ENCODE results near the gene RSPH9.

Gene RSPH9

DNA sequence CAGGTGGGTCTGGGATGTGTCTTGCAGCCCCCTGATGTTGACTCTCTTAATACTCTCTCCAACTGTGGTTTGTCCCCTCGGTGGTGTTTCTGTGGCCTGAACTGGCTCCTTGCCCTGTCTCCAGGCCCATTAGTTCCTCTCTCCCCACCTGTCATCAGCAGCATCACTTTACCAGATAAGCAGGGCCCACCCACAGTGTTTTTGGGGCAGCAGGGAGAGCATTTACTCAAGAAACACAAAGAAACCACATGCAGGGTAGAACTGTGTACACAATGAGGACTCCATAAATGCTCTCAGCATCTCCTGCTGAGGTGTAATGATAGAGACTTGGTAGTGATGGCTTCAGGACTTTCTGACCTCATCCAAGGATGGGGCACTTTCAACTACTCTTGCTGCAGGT is 62.9 kb downstream of the RSPH9 start:
- no peaks in the 10 kb centered on the region for H3K9me3 Mint-ChIP-seq
- no peak overlapping the region for H3K27ac Mint-ChIP-seq
- no peak overlapping the region for H3K4me3 Mint-ChIP-seq
- DNase-seq (no peak), ATAC-seq (replicated peaks) (no peak)
- peaks cover 0 to 7% of the 10 kb centered on the region in 2 donors for H3K4me1 Mint-ChIP-seq (ENCODE audit: low read depth in 2 of 2)
- peaks cover 58 to 87% of the 10 kb centered on the region in 2 donors for H3K27me3 Mint-ChIP-seq
- no peaks in the 10 kb centered on the region for H3K36me3 Mint-ChIP-seq (ENCODE audit: insufficient read depth)

DNA sequence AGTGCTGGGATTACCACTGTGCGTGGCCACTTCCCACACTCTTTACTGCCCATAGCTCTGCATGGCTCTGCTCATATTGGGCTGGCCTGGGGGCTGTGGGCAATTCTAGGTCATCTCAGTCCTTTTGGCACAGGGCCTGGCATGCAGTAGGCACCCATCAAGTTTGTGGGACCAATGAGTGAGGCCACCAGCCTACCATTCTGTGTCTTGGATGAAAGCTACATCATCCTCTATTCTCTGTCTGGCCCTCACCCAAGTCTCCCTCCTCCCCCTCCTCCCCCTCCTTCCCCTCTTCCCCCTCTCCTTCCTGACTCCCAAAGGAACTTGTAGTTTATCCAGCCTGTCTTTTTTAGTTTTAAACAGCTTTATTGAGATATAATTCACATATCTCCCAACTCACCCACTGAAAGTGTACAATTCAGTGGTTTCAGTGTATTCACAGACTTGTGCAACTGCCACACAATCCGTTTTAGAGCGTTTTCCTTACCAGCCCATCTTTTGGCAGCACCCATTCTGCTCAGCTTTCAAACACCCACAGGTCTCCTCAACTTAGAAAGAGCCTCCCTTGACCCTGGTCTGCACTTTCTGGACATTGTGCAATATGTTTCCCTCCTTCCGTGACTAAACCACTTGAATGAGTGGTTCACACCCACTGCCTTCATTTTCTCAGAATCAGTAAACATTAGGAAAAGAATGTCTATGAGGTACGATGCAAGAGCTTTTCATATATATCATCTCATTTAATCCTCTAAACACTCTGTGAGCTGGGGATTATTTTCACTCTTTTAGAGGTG is 64.2 kb downstream of the RSPH9 start:
- Mint-ChIP-seq H3K4me1 (ENCODE audit: low read depth in 2 of 2) (peaks cover 0 to 7% of the 10 kb centered on the region in 2 donors), H3K27me3 (peaks cover 55 to 85% of the 10 kb centered on the region in 2 donors), H3K9me3 (no peaks in the 10 kb centered on the region), H3K27ac (no peak overlapping the region), H3K4me3 (no peak overlapping the region), H3K36me3 (ENCODE audit: insufficient read depth) (no peaks in the 10 kb centered on the region)
- ATAC-seq (replicated peaks) (no peak), DNase-seq (no peak)

DNA sequence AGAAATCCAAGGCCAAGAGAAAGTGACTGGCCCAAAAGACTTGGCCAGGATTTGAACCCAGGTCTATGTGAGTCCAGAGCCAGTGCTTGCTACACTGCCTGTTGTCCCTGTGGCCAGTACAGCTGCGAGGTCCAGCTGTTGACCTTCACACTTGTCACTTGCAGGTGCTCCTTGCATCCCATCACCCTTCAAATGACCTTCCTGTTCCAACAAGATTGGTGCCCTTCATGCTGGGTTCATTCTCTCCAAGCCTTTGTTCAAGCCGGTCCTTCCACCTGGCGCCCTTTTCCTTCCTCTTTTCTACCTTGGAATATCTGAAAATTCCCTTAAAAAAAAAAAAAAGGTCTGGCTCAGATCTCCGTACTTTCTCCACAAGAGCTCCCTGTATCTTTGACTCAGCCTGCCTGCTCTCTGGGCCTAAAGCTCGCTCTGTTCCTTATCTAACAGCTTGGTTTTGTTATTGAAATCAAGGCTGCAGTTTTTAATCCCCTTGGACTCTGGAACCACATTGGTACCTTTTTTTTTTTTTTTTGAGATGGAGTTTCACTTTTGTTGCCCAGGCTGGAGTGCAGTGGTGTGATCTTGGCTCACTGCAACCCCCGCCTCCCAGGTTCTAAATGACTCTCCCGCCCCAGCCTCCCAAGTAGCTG is 64.9 kb downstream of the RSPH9 start:
- Mint-ChIP-seq H3K36me3 (ENCODE audit: insufficient read depth) (no peaks in the 10 kb centered on the region), H3K27me3 (peaks cover 51 to 81% of the 10 kb centered on the region in 2 donors), H3K4me3 (no peak overlapping the region), H3K4me1 (ENCODE audit: low read depth in 2 of 2) (peaks cover 0 to 7% of the 10 kb centered on the region in 2 donors), H3K9me3 (no peaks in the 10 kb centered on the region), H3K27ac (no peak overlapping the region)
- ATAC-seq (replicated peaks), result no peak
- DNase-seq, result no peak

DNA sequence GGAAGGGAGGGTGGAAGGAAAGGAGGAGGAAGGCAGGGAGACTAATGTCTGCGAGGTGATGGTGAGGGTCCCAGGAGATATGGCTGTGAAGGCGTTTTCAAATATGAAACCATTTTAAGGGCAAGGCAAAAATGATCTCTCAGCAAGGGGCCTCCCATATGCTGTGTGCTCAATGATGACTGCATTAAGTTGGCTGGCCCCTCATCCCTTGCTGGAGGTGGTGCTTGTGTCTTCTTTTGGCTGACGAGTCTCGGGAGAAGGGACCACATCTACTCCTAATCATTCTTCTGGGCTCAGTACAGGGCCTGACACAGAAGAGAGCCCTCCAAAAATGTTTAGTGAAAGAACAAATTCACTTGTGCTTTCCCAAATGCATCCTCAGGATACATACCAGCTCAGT is 65.7 kb downstream of the RSPH9 start:
- ATAC-seq (replicated peaks) (no peak), DNase-seq (no peak)
- H3K4me1 Mint-ChIP-seq (ENCODE audit: low read depth in 2 of 2), result peaks cover 0 to 7% of the 10 kb centered on the region in 2 donors
- no peaks in the 10 kb centered on the region for H3K9me3 Mint-ChIP-seq
- peaks cover 47 to 76% of the 10 kb centered on the region in 2 donors for H3K27me3 Mint-ChIP-seq
- H3K36me3 Mint-ChIP-seq (ENCODE audit: insufficient read depth), result no peaks in the 10 kb centered on the region
- H3K4me3 Mint-ChIP-seq, result no peak overlapping the region
- H3K27ac Mint-ChIP-seq, result no peak overlapping the region

DNA sequence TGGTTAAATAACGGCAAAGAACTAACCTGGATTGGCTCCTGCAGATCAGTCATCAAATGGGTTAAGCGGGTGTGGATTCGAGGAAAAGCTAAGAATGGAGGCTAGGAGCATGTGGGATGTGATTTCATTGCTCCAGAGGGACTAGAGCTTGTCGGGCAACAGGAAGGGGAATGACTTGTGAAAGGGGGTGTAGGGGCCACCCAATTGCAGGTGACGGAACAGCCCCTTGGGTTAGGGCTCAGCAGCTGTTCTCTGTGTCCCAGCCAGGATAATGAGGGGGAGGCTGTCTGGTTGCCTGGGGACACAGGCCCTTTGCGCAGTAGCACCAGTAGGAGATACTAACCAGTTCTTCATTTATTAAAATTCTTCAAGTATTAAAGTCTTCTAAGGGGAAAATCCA is 67.7 kb downstream of the RSPH9 start:
- ATAC-seq (replicated peaks) (no peak), DNase-seq (no peak)
- Mint-ChIP-seq H3K27me3 (peaks cover 31 to 76% of the 10 kb centered on the region in 2 donors), H3K36me3 (ENCODE audit: insufficient read depth) (no peaks in the 10 kb centered on the region), H3K27ac (no peak overlapping the region), H3K4me3 (no peak overlapping the region), H3K9me3 (no peaks in the 10 kb centered on the region), H3K4me1 (ENCODE audit: low read depth in 2 of 2) (peaks cover 0 to 3% of the 10 kb centered on the region in 2 donors)

DNA sequence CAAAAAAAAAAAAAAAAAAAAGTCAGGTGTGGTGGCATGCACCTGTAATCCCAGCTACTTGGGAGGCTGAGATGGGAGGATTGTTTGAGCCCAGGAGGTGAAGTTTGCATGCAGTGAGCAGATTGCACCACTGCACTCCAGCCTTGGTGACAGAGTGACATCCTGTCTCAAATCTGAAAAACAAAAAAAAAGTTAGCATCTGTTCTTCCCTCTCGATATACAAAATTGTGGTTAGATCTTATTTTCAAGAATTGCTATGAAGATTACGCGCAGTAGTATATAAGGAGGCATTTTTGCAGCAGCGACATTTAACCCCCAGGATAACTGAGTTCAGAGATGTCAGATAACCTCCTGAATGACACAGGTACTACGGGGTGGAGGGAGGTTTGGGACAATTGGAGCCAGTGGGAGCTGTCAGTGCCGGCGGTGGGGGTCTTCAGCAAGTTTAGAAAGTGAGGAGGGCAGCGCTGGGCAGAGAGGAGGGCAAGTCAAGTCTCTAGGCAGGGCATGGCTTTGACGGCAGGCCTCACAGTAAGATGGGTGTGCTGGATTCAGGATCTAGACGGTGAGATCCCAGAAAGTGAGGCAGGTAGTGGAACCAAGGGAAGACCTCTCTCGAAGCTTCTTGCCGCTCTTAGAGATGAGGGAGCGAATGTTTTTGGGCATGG is 68.9 kb downstream of the RSPH9 start:
- H3K4me3 Mint-ChIP-seq, result no peak overlapping the region
- H3K9me3 Mint-ChIP-seq, result no peaks in the 10 kb centered on the region
- H3K36me3 Mint-ChIP-seq (ENCODE audit: insufficient read depth), result no peaks in the 10 kb centered on the region
- no peak for DNase-seq
- H3K27me3 Mint-ChIP-seq, result peaks cover 36 to 84% of the 10 kb centered on the region in 2 donors
- peaks cover 0 to 3% of the 10 kb centered on the region in 2 donors for H3K4me1 Mint-ChIP-seq (ENCODE audit: low read depth in 2 of 2)
- no peak for ATAC-seq (replicated peaks)
- H3K27ac Mint-ChIP-seq, result no peak overlapping the region

DNA sequence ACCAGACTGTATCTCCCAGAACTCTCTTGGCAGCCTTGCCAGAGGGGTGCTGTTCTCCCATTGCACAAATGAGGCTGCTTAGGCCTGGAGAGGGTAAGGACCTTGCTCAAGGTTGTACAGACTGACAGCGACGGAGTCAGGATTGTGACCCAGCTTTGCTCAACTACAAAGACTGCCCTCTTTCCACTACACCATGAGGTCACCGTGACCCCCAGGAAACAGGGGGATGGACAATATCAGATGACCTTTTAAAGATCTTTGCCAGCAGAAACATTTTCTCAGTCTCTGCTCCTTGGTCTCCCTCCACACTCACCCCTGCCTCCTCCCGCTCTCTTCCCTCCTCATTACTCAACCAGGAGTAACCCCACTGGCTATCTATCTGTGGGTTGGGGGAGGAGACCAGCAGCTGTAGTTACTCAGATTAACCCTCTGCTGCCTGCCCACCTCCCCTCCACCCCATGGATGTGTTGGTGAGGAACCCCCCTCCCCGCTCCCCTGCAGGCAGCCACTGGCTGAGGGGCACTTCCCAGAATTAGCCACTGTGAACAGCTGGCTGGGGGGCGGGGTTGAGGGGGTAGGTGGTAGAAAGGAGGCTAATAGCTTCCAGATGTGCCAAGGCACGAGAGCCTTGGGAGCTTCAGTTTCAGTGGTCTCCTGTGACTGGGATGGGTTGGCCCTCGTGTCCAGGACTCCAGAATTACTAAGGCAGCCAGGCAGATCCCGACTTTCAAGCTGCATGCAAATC is 69.6 kb downstream of the RSPH9 start:
- no peak overlapping the region for H3K27ac Mint-ChIP-seq
- no peaks in the 10 kb centered on the region for H3K9me3 Mint-ChIP-seq
- no peak for ATAC-seq (replicated peaks)
- H3K27me3 Mint-ChIP-seq, result peaks cover 31 to 79% of the 10 kb centered on the region in 2 donors
- DNase-seq, result no peak
- H3K36me3 Mint-ChIP-seq (ENCODE audit: insufficient read depth), result no peaks in the 10 kb centered on the region
- H3K4me1 Mint-ChIP-seq (ENCODE audit: low read depth in 2 of 2), result no peaks in the 10 kb centered on the region
- H3K4me3 Mint-ChIP-seq, result no peak overlapping the region

DNA sequence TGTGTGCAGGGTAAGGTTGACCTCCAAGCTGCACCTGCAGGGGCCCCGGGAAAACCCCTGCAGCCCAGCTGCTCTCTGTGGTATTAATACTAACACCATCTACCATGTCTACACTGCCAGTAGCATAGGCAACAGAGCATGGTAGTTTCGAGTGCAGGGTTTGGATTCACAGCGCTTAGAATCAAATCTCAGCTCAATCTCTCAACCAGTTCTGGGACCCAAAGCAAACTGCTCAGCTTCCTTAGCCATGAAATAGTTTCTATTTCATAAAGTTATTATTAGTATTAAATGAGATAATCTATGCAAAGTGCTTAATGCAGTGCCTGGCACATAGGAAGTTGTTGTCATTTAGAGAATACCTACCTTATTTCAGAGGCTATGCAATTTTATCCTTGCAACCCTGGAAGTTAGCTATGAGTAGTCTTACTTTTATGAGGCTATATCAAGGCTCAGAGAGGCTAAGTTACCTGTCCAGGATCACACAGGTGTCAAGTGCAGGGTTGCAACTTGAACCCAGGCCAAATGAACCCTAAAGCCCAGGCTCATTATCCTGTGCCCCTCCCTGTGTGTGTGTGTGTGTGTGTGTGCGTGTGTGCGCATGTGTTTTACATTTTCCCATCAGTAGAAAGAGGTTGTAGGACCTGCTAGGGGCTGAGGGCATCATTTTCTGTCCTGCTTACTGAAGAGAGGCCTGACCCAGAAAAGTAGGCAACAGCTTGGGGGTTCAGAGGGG is 70.4 kb downstream of the RSPH9 start:
- H3K4me3 Mint-ChIP-seq, result no peak overlapping the region

DNA sequence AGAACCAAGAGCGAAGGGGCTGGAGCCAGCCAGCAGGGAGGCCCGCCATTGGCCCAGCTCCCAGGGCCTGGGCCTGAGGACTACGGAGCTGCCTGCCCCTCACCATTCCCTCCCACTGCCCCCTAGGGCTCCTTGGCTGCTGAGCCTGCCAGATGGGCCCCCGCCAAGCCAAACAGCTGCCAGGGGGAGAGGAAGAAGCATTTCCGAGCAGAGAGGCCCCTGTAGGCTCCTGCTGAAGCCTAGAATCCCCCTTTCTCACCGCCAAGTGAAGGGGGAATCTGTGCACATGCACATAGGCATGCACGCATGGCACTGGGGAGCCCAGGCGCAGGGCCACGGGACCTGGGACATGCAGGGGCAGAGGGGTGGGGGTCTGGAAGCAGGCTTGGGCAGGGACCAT is 71.3 kb downstream of the RSPH9 start:
- no peaks in the 10 kb centered on the region for H3K36me3 Mint-ChIP-seq (ENCODE audit: insufficient read depth)
- H3K27me3 Mint-ChIP-seq, result peaks cover 26 to 64% of the 10 kb centered on the region in 2 donors
- no peaks in the 10 kb centered on the region for H3K9me3 Mint-ChIP-seq
- no peaks in the 10 kb centered on the region for H3K4me1 Mint-ChIP-seq (ENCODE audit: low read depth in 2 of 2)
- DNase-seq (no peak), ATAC-seq (replicated peaks) (no peak)
- H3K4me3 Mint-ChIP-seq, result no peak overlapping the region
- no peak overlapping the region for H3K27ac Mint-ChIP-seq

More for the DNA sequence above, 70.4 kb downstream of the RSPH9 start:
- H3K27me3 Mint-ChIP-seq, result peaks cover 31 to 73% of the 10 kb centered on the region in 2 donors
- ATAC-seq (replicated peaks), result peak; percentile 46
- no peak for DNase-seq
- H3K36me3 Mint-ChIP-seq (ENCODE audit: insufficient read depth), result no peaks in the 10 kb centered on the region
- H3K4me1 Mint-ChIP-seq (ENCODE audit: low read depth in 2 of 2), result no peaks in the 10 kb centered on the region
- no peak overlapping the region for H3K27ac Mint-ChIP-seq
- no peaks in the 10 kb centered on the region for H3K9me3 Mint-ChIP-seq

DNA sequence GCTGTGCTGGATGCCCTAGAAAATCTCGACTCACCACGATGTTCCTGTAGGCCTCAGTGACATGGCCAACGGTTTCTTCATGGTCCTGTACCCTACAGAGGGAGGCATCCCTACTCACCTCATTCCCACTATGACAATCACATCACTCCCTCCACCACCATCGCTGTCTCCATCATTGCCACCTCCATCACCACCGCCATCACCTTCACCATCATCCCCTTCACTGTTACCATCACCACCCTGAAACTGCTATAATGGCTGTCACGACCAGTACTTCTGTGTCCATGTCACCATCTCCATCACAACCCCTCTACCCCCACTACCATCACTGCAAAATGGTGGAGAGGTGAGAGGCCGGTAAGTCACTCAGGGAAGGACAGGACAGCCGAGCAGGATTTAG is 72.6 kb downstream of the RSPH9 start:
- no peak for DNase-seq
- Mint-ChIP-seq H3K36me3 (ENCODE audit: insufficient read depth) (no peaks in the 10 kb centered on the region), H3K9me3 (no peaks in the 10 kb centered on the region), H3K27me3 (peaks cover 13 to 51% of the 10 kb centered on the region in 2 donors), H3K4me3 (no peak overlapping the region), H3K4me1 (ENCODE audit: low read depth in 2 of 2) (no peaks in the 10 kb centered on the region), H3K27ac (no peak overlapping the region)
- ATAC-seq (replicated peaks), result no peak

DNA sequence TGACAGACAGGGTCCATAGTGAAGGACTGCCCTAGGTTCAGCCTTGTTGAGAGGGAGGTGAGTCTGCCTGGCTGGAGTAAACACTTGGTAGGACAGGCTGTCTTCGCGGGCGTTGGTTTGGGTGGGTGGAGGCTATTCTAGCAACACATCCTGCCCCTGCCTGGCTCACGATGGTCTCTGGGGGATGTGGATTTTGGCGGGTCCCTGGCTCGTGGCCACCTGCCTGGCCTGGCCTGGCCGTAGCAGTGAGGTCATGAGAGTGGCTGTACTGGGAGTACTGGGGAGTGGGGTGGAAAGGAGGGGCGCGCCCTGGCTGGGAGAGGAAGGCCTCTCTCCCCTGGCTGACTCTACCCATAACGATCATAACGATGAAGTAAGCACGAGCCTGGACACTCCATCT is 73.0 kb downstream of the RSPH9 start:
- Mint-ChIP-seq H3K36me3 (ENCODE audit: insufficient read depth) (no peaks in the 10 kb centered on the region), H3K4me1 (ENCODE audit: low read depth in 2 of 2) (no peaks in the 10 kb centered on the region), H3K27me3 (peaks cover 10 to 47% of the 10 kb centered on the region in 2 donors), H3K4me3 (no peak overlapping the region), H3K27ac (no peak overlapping the region), H3K9me3 (no peaks in the 10 kb centered on the region)
- ATAC-seq (replicated peaks) (no peak), DNase-seq (no peak)

DNA sequence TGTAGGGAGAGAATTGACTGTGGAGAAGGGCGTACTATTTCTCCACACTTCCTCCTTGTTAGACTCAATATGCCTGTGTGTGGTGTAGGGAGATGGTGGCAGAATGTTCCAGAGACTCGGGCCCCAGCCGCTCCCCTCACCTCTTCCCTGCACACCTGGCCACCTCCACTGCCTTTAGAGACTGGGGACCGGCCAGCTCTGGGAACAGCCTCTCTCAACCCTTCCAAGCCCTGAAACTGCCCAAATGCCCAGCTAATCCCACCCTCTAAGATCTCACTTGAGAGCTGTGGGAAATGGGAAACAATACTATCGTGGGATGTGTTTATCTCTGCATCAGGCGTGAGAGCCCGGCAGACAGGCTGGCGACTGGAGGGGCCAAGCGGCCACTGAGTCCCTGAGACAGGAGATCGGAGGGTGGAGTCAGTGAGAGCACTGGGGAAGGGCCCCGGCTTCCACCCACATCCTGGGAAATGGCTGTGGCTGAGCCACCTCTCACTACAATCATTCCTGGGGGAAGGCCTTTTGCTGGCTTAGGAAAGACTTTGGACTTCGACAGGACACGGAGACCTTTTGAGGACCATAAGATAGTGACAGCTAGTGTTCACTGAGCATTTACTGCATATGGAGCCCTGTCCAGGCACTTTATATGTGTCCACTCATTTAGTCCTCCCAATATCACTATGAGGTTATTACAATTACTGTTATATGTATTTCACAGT is 73.7 kb downstream of the RSPH9 start:
- no peaks in the 10 kb centered on the region for H3K36me3 Mint-ChIP-seq (ENCODE audit: insufficient read depth)
- no peak for ATAC-seq (replicated peaks)
- H3K4me1 Mint-ChIP-seq (ENCODE audit: low read depth in 2 of 2), result peaks cover 0 to 2% of the 10 kb centered on the region in 2 donors
- no peak overlapping the region for H3K4me3 Mint-ChIP-seq
- no peak for DNase-seq
- H3K27me3 Mint-ChIP-seq, result peaks cover 9 to 44% of the 10 kb centered on the region in 2 donors
- no peak overlapping the region for H3K27ac Mint-ChIP-seq
- no peaks in the 10 kb centered on the region for H3K9me3 Mint-ChIP-seq
